Measurements from ENCODE around the gene MSN. TPM values are rescaled to one million over a fixed set of nuclear protein-coding genes. Genes with fewer than 3 reads are reported as not detected.
A peak's percentile ranks its signal among the peaks of the same experiment; 100 is the strongest.

The MSN gene
- total RNA-seq, 3 donors from 2014 or later (not counting 1 experiment from before 2014, with no cell fraction given): 866 to 1,028 (median 919) TPM

DNA sequence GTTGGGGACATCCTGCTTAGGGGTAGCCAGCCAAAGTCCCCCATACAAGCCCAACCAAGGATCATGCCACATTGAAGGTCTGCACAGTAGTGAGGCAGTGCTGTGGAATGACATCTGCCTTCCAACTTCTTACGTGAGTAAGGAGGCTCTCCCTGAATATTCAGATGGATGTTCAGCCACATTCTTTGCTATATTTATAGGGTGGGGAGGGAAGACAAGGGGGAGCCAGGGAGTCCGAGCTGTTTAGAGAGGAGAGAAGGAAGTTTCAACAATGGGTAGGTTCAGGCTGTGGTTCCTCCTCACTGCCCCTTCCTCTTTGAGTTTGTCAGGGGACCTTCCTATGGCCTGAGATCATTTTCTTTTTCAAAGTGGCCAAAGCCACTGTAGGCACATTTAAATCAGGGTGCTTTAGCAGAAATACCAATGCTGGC is 29.8 kb downstream of the MSN start:
- intact Hi-C loops (cut with micrococcal nuclease): no loop called here

DNA sequence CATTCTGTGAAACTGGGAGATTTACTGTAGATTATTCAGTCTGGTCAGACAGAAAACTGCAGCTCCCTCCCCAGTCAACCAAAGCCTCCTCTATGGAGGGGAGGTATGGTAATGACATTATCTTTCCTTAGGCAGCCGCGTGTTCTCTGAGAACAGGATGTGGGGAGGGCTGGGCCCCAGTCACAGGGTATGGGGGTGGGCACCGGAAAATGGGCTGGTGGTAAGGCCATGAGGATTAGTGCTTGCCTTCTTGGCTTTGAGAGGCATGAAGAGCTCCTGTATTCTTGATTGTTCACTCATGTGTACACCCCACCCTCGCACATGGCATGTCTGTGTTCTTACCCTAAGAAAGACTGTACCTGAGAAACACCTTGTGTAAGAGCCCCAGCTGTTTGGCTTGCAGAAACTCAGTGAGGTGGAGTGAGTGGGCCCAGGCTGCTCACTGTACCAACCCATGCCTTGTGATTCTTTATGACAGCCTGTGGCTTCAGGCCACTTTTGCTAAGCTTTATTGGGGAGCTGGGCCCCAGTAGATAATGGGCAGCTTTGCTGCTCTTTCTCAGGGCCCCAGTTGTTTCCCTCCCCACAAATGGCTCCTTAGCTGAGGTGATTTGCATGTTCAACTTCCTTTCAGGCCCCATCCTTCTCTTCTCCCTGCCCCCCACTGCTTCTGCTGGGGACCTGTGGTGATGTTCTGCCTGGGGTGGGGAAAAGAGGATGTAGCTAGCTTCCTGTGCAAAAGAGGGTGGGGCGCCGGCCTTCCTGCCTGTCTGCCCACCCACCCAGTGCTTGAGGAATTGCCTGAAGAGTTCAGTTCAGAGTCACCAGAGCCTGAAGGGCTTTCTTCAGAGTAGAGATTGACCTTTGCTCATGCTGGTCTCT is 30.7 kb downstream of the MSN start:
- H3K27ac Mint-ChIP-seq: peak overlapping the region; percentile 86 to 98
- Histone ChIP-seq H3K9me3 (ENCODE audit: control insufficient read depth, insufficient read depth, low read length) (no peaks in the 10 kb centered on the region), H3K4me1 (ENCODE audit: control insufficient read depth, insufficient read depth, low read length) (peaks cover 85% of the 10 kb centered on the region), H3K27ac (ENCODE audit: low read length) (peak overlapping the region; percentile 85), H3K36me3 (ENCODE audit: control insufficient read depth, insufficient read depth, low read length) (peaks cover 4% of the 10 kb centered on the region), H3K4me3 (ENCODE audit: low read length) (peak overlapping the region; percentile 3), H3K27me3 (ENCODE audit: control insufficient read depth, insufficient read depth, low read length) (no peaks in the 10 kb centered on the region)
- no peaks in the 10 kb centered on the region for H3K27me3 Mint-ChIP-seq (ENCODE audit: low read depth in 2 of 2)
- H3K4me1 Mint-ChIP-seq: peaks cover 83 to 96% of the 10 kb centered on the region in 2 donors
- TF ChIP-seq, protein P1, sequence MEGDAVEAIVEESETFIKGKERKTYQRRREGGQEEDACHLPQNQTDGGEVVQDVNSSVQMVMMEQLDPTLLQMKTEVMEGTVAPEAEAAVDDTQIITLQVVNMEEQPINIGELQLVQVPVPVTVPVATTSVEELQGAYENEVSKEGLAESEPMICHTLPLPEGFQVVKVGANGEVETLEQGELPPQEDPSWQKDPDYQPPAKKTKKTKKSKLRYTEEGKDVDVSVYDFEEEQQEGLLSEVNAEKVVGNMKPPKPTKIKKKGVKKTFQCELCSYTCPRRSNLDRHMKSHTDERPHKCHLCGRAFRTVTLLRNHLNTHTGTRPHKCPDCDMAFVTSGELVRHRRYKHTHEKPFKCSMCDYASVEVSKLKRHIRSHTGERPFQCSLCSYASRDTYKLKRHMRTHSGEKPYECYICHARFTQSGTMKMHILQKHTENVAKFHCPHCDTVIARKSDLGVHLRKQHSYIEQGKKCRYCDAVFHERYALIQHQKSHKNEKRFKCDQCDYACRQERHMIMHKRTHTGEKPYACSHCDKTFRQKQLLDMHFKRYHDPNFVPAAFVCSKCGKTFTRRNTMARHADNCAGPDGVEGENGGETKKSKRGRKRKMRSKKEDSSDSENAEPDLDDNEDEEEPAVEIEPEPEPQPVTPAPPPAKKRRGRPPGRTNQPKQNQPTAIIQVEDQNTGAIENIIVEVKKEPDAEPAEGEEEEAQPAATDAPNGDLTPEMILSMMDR (IDR thresholded peaks at IDR 0.05): no peak
- peak; percentile 59 to 80 (median 68) for ATAC-seq
- peak overlapping the region; percentile 81 for H3K4me3 Mint-ChIP-seq
- WGBS (ENCODE audit: insufficient coverage): 0% methylated on average over 3 of the region's 6 CpGs
- H3K36me3 Mint-ChIP-seq: no peaks in the 10 kb centered on the region
- DNase-seq: peak; percentile 49 to 79
- intact Hi-C loops (cut with micrococcal nuclease): loop anchor here (2.0 kb wide), 2 partner anchors 25 to 29 kb away; no protein-coding TSS in a partner anchor
- no peaks in the 10 kb centered on the region for H3K9me3 Mint-ChIP-seq

More for the DNA sequence above, 29.8 kb downstream of the MSN start:
- H3K4me1 ChIP-seq (ENCODE audit: control insufficient read depth, insufficient read depth, low read length): peaks cover 84% of the 10 kb centered on the region
- Mint-ChIP-seq H3K4me3 (peak overlapping the region; percentile 81), H3K4me1 (peaks cover 81 to 94% of the 10 kb centered on the region in 2 donors), H3K36me3 (no peaks in the 10 kb centered on the region), H3K27me3 (ENCODE audit: low read depth in 2 of 2) (no peaks in the 10 kb centered on the region), H3K9me3 (no peaks in the 10 kb centered on the region), H3K27ac (peak overlapping the region; percentile 86 to 98)
- TF ChIP-seq, protein P1 (IDR thresholded peaks at IDR 0.05): no peak
- no peak for DNase-seq
- H3K9me3 ChIP-seq (ENCODE audit: control insufficient read depth, insufficient read depth, low read length): no peaks in the 10 kb centered on the region
- H3K4me3 ChIP-seq (ENCODE audit: low read length): peak overlapping the region; percentile 16
- H3K27ac ChIP-seq (ENCODE audit: low read length): peak overlapping the region; percentile 85
- no peaks in the 10 kb centered on the region for H3K27me3 ChIP-seq (ENCODE audit: control insufficient read depth, insufficient read depth, low read length)
- WGBS (ENCODE audit: insufficient coverage): 7% methylated on average over 2 of the region's 2 CpGs
- no peak for ATAC-seq
- peaks cover 4% of the 10 kb centered on the region for H3K36me3 ChIP-seq (ENCODE audit: control insufficient read depth, insufficient read depth, low read length)

DNA sequence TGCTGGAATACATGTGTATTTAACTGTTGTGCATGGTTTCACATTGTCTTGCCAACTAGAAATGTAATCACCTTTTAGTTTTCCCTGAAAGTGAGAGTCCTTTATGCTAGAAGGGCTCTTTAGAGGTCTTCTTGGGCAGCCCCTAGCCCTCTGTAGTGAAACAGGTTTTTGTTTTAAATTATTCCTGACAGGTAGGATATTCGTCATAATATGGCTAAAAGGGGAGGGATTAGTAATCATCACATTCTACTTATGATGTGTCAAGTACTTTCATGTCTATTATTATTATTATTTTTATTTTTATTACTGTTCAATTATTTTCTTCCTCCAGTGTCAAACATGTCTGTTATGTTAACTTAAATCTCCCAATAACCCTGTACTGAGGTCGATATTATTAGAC is 35.5 kb downstream of the MSN start:
- H3K4me1 ChIP-seq (ENCODE audit: control insufficient read depth, insufficient read depth, low read length): peaks cover 94% of the 10 kb centered on the region
- peak overlapping the region; percentile 90 for H3K27ac ChIP-seq (ENCODE audit: low read length)
- intact Hi-C loops (cut with micrococcal nuclease): no loop called here
- peak overlapping the region; percentile 68 for H3K4me3 Mint-ChIP-seq
- H3K36me3 Mint-ChIP-seq: no peaks in the 10 kb centered on the region
- DNase-seq (no peak), ATAC-seq (no peak)
- no peaks in the 10 kb centered on the region for H3K27me3 Mint-ChIP-seq (ENCODE audit: low read depth in 2 of 2)
- H3K27ac Mint-ChIP-seq: peak overlapping the region; percentile 86 to 98
- H3K36me3 ChIP-seq (ENCODE audit: control insufficient read depth, insufficient read depth, low read length): peaks cover 20% of the 10 kb centered on the region
- TF ChIP-seq, protein P1 (IDR thresholded peaks at IDR 0.05): no peak
- H3K4me1 Mint-ChIP-seq: peaks cover 79 to 90% of the 10 kb centered on the region in 2 donors
- no peaks in the 10 kb centered on the region for H3K27me3 ChIP-seq (ENCODE audit: control insufficient read depth, insufficient read depth, low read length)
- H3K4me3 ChIP-seq (ENCODE audit: low read length): no peak overlapping the region
- H3K9me3 Mint-ChIP-seq: no peaks in the 10 kb centered on the region
- no CpG with 5 or more reads among the region's 2 CpGs for WGBS (ENCODE audit: insufficient coverage)
- no peaks in the 10 kb centered on the region for H3K9me3 ChIP-seq (ENCODE audit: control insufficient read depth, insufficient read depth, low read length)
